ENCODE measurements around the gene RENBP.
"Not testable (repeated sequence)": the region's sequence is repeated elsewhere in the genome, so short reads cannot be mapped to it uniquely, and the experiment has no call there.

RENBP gene

GRCh38 chrX:153944140-153944799 is at the start of gene RENBP:
RENBP (minus strand) TSS chrX:153944643; CDS start chrX:153944610, 33 bp downstream.
- no peak for DNase-seq (ENCODE audit: low read depth in 3 of 3, low spot score in 1 of 3)

- DNase-seq (ENCODE audit: low read depth in 3 of 3, low spot score in 1 of 3), result no peak
Measured at GRCh38 chrX:153993978-153994377, 49.5 kb upstream of the RENBP start.

- DNase-seq (ENCODE audit: low read depth in 3 of 3, low spot score in 1 of 3), result no peak
Measured at GRCh38 chrX:153993079-153993478, 48.6 kb upstream of the RENBP start.

- DNase-seq (ENCODE audit: low read depth in 3 of 3, low spot score in 1 of 3), result no peak
Measured at GRCh38 chrX:153992180-153992579, 47.7 kb upstream of the RENBP start.

GRCh38 chrX:153991013-153991580 is 46.7 kb upstream of the RENBP start:
- no peak for DNase-seq (ENCODE audit: low read depth in 3 of 3, low spot score in 1 of 3)

GRCh38 chrX:153989973-153990655 is 45.7 kb upstream of the RENBP start:
- no peak for DNase-seq (ENCODE audit: low read depth in 3 of 3, low spot score in 1 of 3)

- DNase-seq (ENCODE audit: low read depth in 3 of 3, low spot score in 1 of 3), result no peak
Measured at GRCh38 chrX:153988493-153988892, 44.0 kb upstream of the RENBP start.

GRCh38 chrX:153984351-153985178 is 40.1 kb upstream of the RENBP start:
- DNase-seq (ENCODE audit: low read depth in 3 of 3, low spot score in 1 of 3), result no peak

GRCh38 chrX:153983321-153983801 is 38.9 kb upstream of the RENBP start:
- no peak for DNase-seq (ENCODE audit: low read depth in 3 of 3, low spot score in 1 of 3)

- peak in 1 of 3 donors; percentile 35 for DNase-seq (ENCODE audit: low read depth in 3 of 3, low spot score in 1 of 3)
Measured at GRCh38 chrX:153981771-153982533, 37.5 kb upstream of the RENBP start.

GRCh38 chrX:153981231-153981630 is 36.8 kb upstream of the RENBP start:
- DNase-seq (ENCODE audit: low read depth in 3 of 3, low spot score in 1 of 3), result no peak

GRCh38 chrX:153980394-153980793 is 36.0 kb upstream of the RENBP start:
- not testable (repeated sequence) for DNase-seq (ENCODE audit: low read depth in 3 of 3, low spot score in 1 of 3)

GRCh38 chrX:153974726-153975286 is 30.4 kb upstream of the RENBP start:
- DNase-seq (ENCODE audit: low read depth in 3 of 3, low spot score in 1 of 3), result no peak

GRCh38 chrX:153974003-153974725 is 29.7 kb upstream of the RENBP start:
- DNase-seq (ENCODE audit: low read depth in 3 of 3, low spot score in 1 of 3), result no peak

- DNase-seq (ENCODE audit: low read depth in 3 of 3, low spot score in 1 of 3), result no peak
Measured at GRCh38 chrX:153973127-153974002, 28.9 kb upstream of the RENBP start.

GRCh38 chrX:153972368-153973126 is 28.1 kb upstream of the RENBP start, which contains the start of gene TMEM187:
TMEM187 (plus strand) TSS chrX:153972754; CDS start chrX:153982063, 9,309 bp downstream.
- DNase-seq (ENCODE audit: low read depth in 3 of 3, low spot score in 1 of 3), result peak; percentile 62 to 74 (median 73)

GRCh38 chrX:153971450-153972367 is 27.3 kb upstream of the RENBP start, which contains the start of gene HCFC1:
HCFC1 (minus strand) TSS chrX:153971818; CDS start chrX:153970840, 978 bp downstream.
- peak; percentile 75 to 89 (median 81) for DNase-seq (ENCODE audit: low read depth in 3 of 3, low spot score in 1 of 3)
